DND-41 (cell line): ENCODE results near the gene FAM131A.

Experiments
- ATAC-seq: fragments of 200-7000 bp; cut with Tn5 transposase; 3 replicates; pipeline ENCODE4 v1.9.1; 2021; ENCODE audit warnings: low read depth; ENCODE audit not compliant: insufficient read depth
- DNase-seq: peaks from one replicate; pipeline ENCODE4 v3.0.0-alpha.2; 2020
- H2AFZ ChIP-seq: 2 replicates; pipeline ENCODE4 v1.6.0; 2012; ENCODE audit warnings: low read depth, low read length
- H3K27ac ChIP-seq: 2 replicates; pipeline ENCODE4 v1.5.1; 2012; ENCODE audit warnings: low read length, inconsistent platforms
- H3K27me3 ChIP-seq: fragments of 200-600 bp; sonication (generic); 2 replicates; pipeline ENCODE4 v1.6.0; 2012; ENCODE audit warnings: low read length, mild to moderate bottlenecking, inconsistent platforms; ENCODE audit not compliant: insufficient read depth, poor library complexity
- H3K36me3 ChIP-seq: 2 replicates; pipeline ENCODE4 v1.5.1; 2012; ENCODE audit warnings: low read length, inconsistent platforms; ENCODE audit not compliant: insufficient read depth
- H3K4me1 ChIP-seq: 2 replicates; pipeline ENCODE4 v1.5.1; 2012; ENCODE audit warnings: mild to moderate bottlenecking, low read length; ENCODE audit not compliant: insufficient read depth
- H3K4me2 ChIP-seq: 2 replicates; pipeline ENCODE4 v1.6.0; 2012; ENCODE audit warnings: mild to moderate bottlenecking, moderate library complexity, low read length, inconsistent platforms; ENCODE audit not compliant: insufficient read depth
- H3K4me3 ChIP-seq, 2 experiments: fragments of 200-600 bp in 1 of 2; shearing (Covaris generic) in 1 of 2; 2 replicates each; pipeline ENCODE4 v1.5.1; 2012 to 2016; ENCODE audit warnings: inconsistent platforms in 2 of 2, low read length in 2 of 2, mild to moderate bottlenecking in 2 of 2, low read depth in 1 of 2, moderate library complexity in 1 of 2
- H3K79me2 ChIP-seq: 2 replicates; pipeline ENCODE4 v1.6.0; 2012; ENCODE audit warnings: low read length, inconsistent platforms; ENCODE audit not compliant: insufficient read depth
- H3K9ac ChIP-seq: 2 replicates; pipeline ENCODE4 v1.6.0; 2012; ENCODE audit warnings: low read depth, mild to moderate bottlenecking, inconsistent platforms, low read length, moderate library complexity
- H3K9me3 ChIP-seq: 2 replicates; pipeline ENCODE4 v1.5.1; 2012; ENCODE audit warnings: low read length, moderate library complexity, mild to moderate bottlenecking, inconsistent platforms; ENCODE audit not compliant: insufficient read depth, severe bottlenecking
- H4K20me1 ChIP-seq: 2 replicates; pipeline ENCODE4 v1.6.0; 2012; ENCODE audit warnings: low read length; ENCODE audit not compliant: insufficient read depth
- CTCF ChIP-seq: IDR thresholded peaks from 2 replicates; pipeline ENCODE4 v1.5.1; 2012; ENCODE audit warnings: borderline replicate concordance, low read length, moderate library complexity, mild to moderate bottlenecking; ENCODE audit not compliant: poor library complexity, severe bottlenecking; ENCODE audit errors: extremely low read depth
- EZH2 ChIP-seq: IDR thresholded peaks from 3 replicates; pipeline ENCODE4 v1.6.1; 2012; ENCODE audit warnings: borderline replicate concordance, low read depth, mild to moderate bottlenecking, moderate library complexity, low read length, inconsistent platforms; ENCODE audit not compliant: severe bottlenecking

FAM131A gene

GRCh38 chr3:184372296-184372821, 35.0 kb downstream of the FAM131A start:
- DNase-seq (no peak), ATAC-seq (no peak)
- TF ChIP-seq EZH2, result no peak
- TF ChIP-seq CTCF, result no peak
- Histone ChIP-seq H4K20me1 (peaks cover 15% of the 10 kb centered on the region; the same call in 1 of the 2 replicates), H3K4me3 (no peak overlapping the region), H3K27ac (no peak overlapping the region), H3K9me3 (no peaks in the 10 kb centered on the region), H2AFZ (no peak overlapping the region), H3K4me1 (no peaks in the 10 kb centered on the region), H3K27me3 (peaks cover 3% of the 10 kb centered on the region), H3K4me2 (no peak overlapping the region), H3K9ac (no peak overlapping the region), H3K36me3 (peaks cover 19% of the 10 kb centered on the region), H3K79me2 (no peaks in the 10 kb centered on the region)

- no peaks in the 10 kb centered on the region for H3K79me2 ChIP-seq
- no peak for TF ChIP-seq CTCF
- TF ChIP-seq EZH2, result no peak
Measured at GRCh38 chr3:184372911-184373310, 35.5 kb downstream of the FAM131A start.

GRCh38 chr3:184373422-184373821, 36.0 kb downstream of the FAM131A start:
- H3K27me3 ChIP-seq, result peaks cover 3% of the 10 kb centered on the region
- no peak for DNase-seq
- H3K9me3 ChIP-seq, result no peaks in the 10 kb centered on the region
- peaks cover 10% of the 10 kb centered on the region; the same call in 1 of the 2 replicates for H3K36me3 ChIP-seq
- ATAC-seq, result no peak
- H4K20me1 ChIP-seq, result peaks cover 9% of the 10 kb centered on the region; the same call in 1 of the 2 replicates
- H2AFZ ChIP-seq, result no peak overlapping the region
- H3K4me3 ChIP-seq, result no peak overlapping the region
- no peak overlapping the region for H3K4me2 ChIP-seq
- no peaks in the 10 kb centered on the region for H3K4me1 ChIP-seq
- TF ChIP-seq EZH2 (no peak), CTCF (no peak)
- no peak overlapping the region for H3K27ac ChIP-seq
- H3K9ac ChIP-seq, result no peak overlapping the region
- no peaks in the 10 kb centered on the region for H3K79me2 ChIP-seq

More at GRCh38 chr3:184372911-184373310, 35.5 kb downstream of the FAM131A start:
- Histone ChIP-seq H3K36me3 (peaks cover 15% of the 10 kb centered on the region), H3K27me3 (peaks cover 3% of the 10 kb centered on the region), H2AFZ (no peak overlapping the region), H3K9me3 (no peaks in the 10 kb centered on the region), H4K20me1 (peaks cover 12% of the 10 kb centered on the region; the same call in 1 of the 2 replicates), H3K4me2 (no peak overlapping the region), H3K4me3 (no peak overlapping the region), H3K4me1 (no peaks in the 10 kb centered on the region), H3K27ac (no peak overlapping the region), H3K9ac (no peak overlapping the region)
- no peak for DNase-seq
- no peak for ATAC-seq
